SJCRH30 (cell line): ENCODE data around the gene ZFP28. TPM values are rescaled to one million over a fixed set of nuclear protein-coding genes. Genes with fewer than 3 reads are reported as not detected.

ENCODE experiments used
- DNase-seq, 2 experiments: peaks; one replicate each; pipeline ENCODE4 v3.0.0-alpha.2; 2015 to 2020
- H3K27ac ChIP-seq: fragments of 250-450 bp; sonication (Bioruptor Pico); 2 replicates; pipeline ENCODE4 v1.5.1; 2020; ENCODE audit warnings: mild to moderate bottlenecking, moderate library complexity
- H3K27me3 ChIP-seq: fragments of 250-450 bp; sonication (Bioruptor Pico); 2 replicates; pipeline ENCODE4 v1.5.1; 2020; ENCODE audit warnings: mild to moderate bottlenecking, moderate library complexity
- H3K36me3 ChIP-seq: fragments of 250-450 bp; sonication (Bioruptor Pico); 2 replicates; pipeline ENCODE4 v1.5.1; 2020; ENCODE audit warnings: mild to moderate bottlenecking, moderate library complexity
- H3K4me1 ChIP-seq: fragments of 250-450 bp; sonication (Bioruptor Pico); 2 replicates; pipeline ENCODE4 v1.5.1; 2020; ENCODE audit warnings: mild to moderate bottlenecking, moderate library complexity
- H3K4me3 ChIP-seq: fragments of 250-450 bp; sonication (Bioruptor Pico); 2 replicates; pipeline ENCODE4 v1.5.1; 2020; ENCODE audit warnings: mild to moderate bottlenecking, moderate library complexity
- H3K9me3 ChIP-seq: fragments of 250-450 bp; sonication (Bioruptor Pico); replicated peaks from 2 replicates; pipeline ENCODE4 v1.5.1; 2020; ENCODE audit warnings: mild to moderate bottlenecking, moderate library complexity
- total RNA-seq: library from RNA; depleted of rRNA; stranded (reverse); fragments of >200 nt; shearing (Covaris generic); gene quantifications from 2 replicates; pipeline ENCODE4 v1.2.3, GENCODE V29; 2014

The ZFP28 gene
- total RNA-seq, 1 experiment from 2014 or later = 10.4 TPM

DNA sequence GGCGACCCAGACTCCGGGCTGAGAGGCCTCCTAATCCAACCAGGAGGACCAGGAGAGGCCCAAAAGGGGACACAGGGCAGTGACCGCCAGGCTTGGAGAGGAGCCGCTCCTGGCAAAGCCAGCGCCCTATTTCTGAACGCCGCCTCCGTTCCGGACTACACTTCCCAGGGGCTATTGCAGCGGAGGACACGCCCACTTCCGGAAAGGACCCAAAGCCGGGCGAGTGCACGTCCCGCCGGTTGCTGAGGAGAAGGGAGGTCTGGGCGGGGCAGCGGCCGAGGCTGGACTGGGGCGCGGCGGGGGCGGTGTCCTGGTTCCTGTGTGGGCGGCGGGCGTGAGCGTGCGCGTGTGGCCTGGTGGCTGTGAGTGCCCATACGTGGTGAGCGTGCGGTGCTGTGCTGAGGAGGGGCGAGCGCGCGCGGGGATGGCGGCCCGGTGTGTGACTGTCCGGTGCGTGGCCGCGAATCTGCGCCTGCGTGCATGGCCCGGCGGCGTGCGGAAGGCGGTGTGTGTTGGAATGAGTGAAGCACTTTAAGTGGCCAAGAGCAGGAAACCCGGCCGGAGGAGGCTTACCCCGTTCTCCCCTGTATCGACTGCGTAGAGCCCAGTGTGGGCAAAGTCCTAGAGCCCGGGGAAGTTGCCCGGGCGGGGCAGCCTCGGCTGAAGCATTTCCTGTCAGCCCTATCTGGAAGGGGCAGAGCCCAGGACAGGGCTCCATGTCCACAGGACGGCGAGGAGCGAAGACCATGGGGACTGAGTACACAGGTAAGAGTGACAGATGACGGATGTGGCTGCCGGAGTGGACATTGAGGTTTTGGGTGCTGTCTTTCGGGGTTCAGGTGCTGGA, 28.7 kb downstream of the ZFP28 start, which contains the start of gene ZNF470:
ZNF470 (plus strand) TSS at position 195 of the 847 bp plus-strand sequence. CDS start 2,844 bp downstream, outside the sequence.
- 0 out of 2 replicates have a peak, but pooled peaks cover 3% of the 10 kb centered on the region for H3K4me1 ChIP-seq
- H3K9me3 ChIP-seq = peaks cover 29% of the 10 kb centered on the region
- H3K27me3 ChIP-seq = no peaks in the 10 kb centered on the region
- DNase-seq = peak; percentile 96 to 97
- peaks cover 32% of the 10 kb centered on the region for H3K36me3 ChIP-seq
- H3K27ac ChIP-seq = peak within 1 kb of the TSS; percentile 60
- peak within 1 kb of the TSS; percentile 84 for H3K4me3 ChIP-seq

DNA sequence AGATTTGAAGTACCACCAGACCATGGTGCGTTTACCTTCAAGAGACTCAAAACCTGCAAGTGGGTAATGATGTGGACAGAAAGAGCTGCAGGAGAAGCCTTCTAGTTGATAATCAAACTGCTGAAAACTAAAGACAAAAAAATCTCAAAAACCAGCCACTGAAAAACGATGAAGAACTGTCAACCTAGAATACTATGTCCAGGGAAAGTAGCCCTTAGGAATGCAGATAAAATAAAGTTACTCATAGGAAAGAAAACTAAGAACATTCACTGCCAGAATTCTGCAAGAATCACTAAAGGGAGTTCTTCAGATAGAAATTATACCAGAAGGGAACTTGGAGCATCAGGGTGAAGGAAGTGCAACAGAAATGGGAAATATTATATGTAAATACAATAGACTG, 33.8 kb downstream of the ZFP28 start:
- H3K4me3 ChIP-seq = no peak overlapping the region
- peaks cover 51% of the 10 kb centered on the region for H3K9me3 ChIP-seq
- DNase-seq = no peak
- no peaks in the 10 kb centered on the region for H3K27me3 ChIP-seq
- H3K27ac ChIP-seq = no peak overlapping the region
- 0 out of 2 replicates have a peak, but pooled peaks cover 3% of the 10 kb centered on the region for H3K4me1 ChIP-seq
- H3K36me3 ChIP-seq = peaks cover 80% of the 10 kb centered on the region

- Histone ChIP-seq H3K36me3 (peaks cover 87% of the 10 kb centered on the region), H3K27me3 (no peaks in the 10 kb centered on the region), H3K27ac (no peak overlapping the region), H3K9me3 (peaks cover 59% of the 10 kb centered on the region), H3K4me3 (no peak overlapping the region), H3K4me1 (no peaks in the 10 kb centered on the region)
- no peak for DNase-seq
Observed at GRCh38 chr19:56573914-56574313, 35.2 kb downstream of the ZFP28 start.

- Histone ChIP-seq H3K27ac (no peak overlapping the region), H3K9me3 (peaks cover 79% of the 10 kb centered on the region), H3K27me3 (no peaks in the 10 kb centered on the region), H3K36me3 (peaks cover 59% of the 10 kb centered on the region), H3K4me1 (no peaks in the 10 kb centered on the region), H3K4me3 (no peak overlapping the region)
- peak in 1 of 2 experiments; percentile 14 for DNase-seq
Observed at GRCh38 chr19:56577719-56578602, 39.2 kb downstream of the ZFP28 start.

- Histone ChIP-seq H3K36me3 (peaks cover 7% of the 10 kb centered on the region; the same call in 1 of the 2 replicates), H3K27ac (no peak overlapping the region), H3K9me3 (peaks cover 3% of the 10 kb centered on the region), H3K4me3 (peak overlapping the region; percentile 92), H3K4me1 (no peaks in the 10 kb centered on the region), H3K27me3 (no peaks in the 10 kb centered on the region)
- no peak for DNase-seq
Observed at GRCh38 chr19:56594446-56594782, 55.7 kb downstream of the ZFP28 start.

GRCh38 chr19:56594783-56595547, 56.2 kb downstream of the ZFP28 start, which contains the start of gene ZNF71:
Gene ZNF71 (plus strand): TSS chr19:56595302. CDS start chr19:56601559, 6,257 bp downstream.
- Histone ChIP-seq H3K4me3 (peak within 1 kb of the TSS; percentile 92), H3K27ac (peak within 1 kb of the TSS; percentile 40), H3K4me1 (no peaks in the 10 kb centered on the region), H3K27me3 (no peaks in the 10 kb centered on the region), H3K9me3 (peaks cover 3% of the 10 kb centered on the region), H3K36me3 (peaks cover 7% of the 10 kb centered on the region; the same call in 1 of the 2 replicates)
- DNase-seq = peak; percentile 91 to 92

- H3K27me3 ChIP-seq = no peaks in the 10 kb centered on the region
- H3K27ac ChIP-seq = peak overlapping the region; percentile 40
- peaks cover 3% of the 10 kb centered on the region for H3K9me3 ChIP-seq
- H3K36me3 ChIP-seq = peaks cover 8% of the 10 kb centered on the region
- no peaks in the 10 kb centered on the region for H3K4me1 ChIP-seq
- H3K4me3 ChIP-seq = peak overlapping the region; percentile 92
- no peak for DNase-seq
Observed at GRCh38 chr19:56595548-56595899, 56.8 kb downstream of the ZFP28 start.

GRCh38 chr19:56596676-56597075, 57.9 kb downstream of the ZFP28 start:
- no peak overlapping the region for H3K27ac ChIP-seq
- no peak overlapping the region for H3K4me3 ChIP-seq
- H3K9me3 ChIP-seq = peaks cover 3% of the 10 kb centered on the region
- H3K4me1 ChIP-seq = no peaks in the 10 kb centered on the region
- no peak for DNase-seq
- peaks cover 19% of the 10 kb centered on the region for H3K36me3 ChIP-seq
- H3K27me3 ChIP-seq = no peaks in the 10 kb centered on the region

GRCh38 chr19:56597696-56598095, 58.9 kb downstream of the ZFP28 start:
- peaks cover 5% of the 10 kb centered on the region for H3K9me3 ChIP-seq
- peaks cover 28% of the 10 kb centered on the region for H3K36me3 ChIP-seq
- no peak for DNase-seq
- H3K27me3 ChIP-seq = no peaks in the 10 kb centered on the region
- no peak overlapping the region for H3K4me3 ChIP-seq
- no peaks in the 10 kb centered on the region for H3K4me1 ChIP-seq
- H3K27ac ChIP-seq = no peak overlapping the region

DNA sequence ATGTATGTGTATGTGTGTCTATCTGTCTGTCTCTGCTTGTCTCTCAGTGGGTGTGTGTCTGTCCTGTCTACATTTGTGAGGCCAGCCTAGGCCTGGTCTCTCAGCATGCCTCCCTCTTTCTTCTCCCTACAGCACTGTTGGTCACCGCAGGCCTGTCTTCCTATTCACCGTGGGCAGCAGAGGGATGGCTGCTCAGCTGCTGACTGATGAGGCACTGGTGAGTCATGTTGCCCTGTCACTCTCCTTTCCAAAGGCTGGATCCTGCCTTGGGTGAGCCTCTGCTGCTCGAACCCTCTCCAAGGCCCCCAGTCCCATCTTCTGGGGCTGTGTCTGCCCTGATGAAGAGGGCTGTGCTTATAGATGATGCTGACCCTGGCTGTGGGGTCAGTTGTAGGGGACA, 62.6 kb downstream of the ZFP28 start:
- H3K36me3 ChIP-seq = peaks cover 38% of the 10 kb centered on the region
- H3K9me3 ChIP-seq = peaks cover 12% of the 10 kb centered on the region
- no peaks in the 10 kb centered on the region for H3K27me3 ChIP-seq
- H3K4me3 ChIP-seq = no peak overlapping the region
- DNase-seq = no peak
- H3K27ac ChIP-seq = no peak overlapping the region
- H3K4me1 ChIP-seq = no peaks in the 10 kb centered on the region

GRCh38 chr19:56603829-56604228, 65.1 kb downstream of the ZFP28 start:
- no peak overlapping the region for H3K27ac ChIP-seq
- H3K9me3 ChIP-seq = peaks cover 14% of the 10 kb centered on the region
- no peak for DNase-seq

More at GRCh38 chr19:56603829-56604228, 65.1 kb downstream of the ZFP28 start:
- Histone ChIP-seq H3K36me3 (peaks cover 31% of the 10 kb centered on the region), H3K4me1 (no peaks in the 10 kb centered on the region), H3K4me3 (no peak overlapping the region), H3K27me3 (no peaks in the 10 kb centered on the region)
